GM18517 (cell line): ENCODE measurements around the gene CDC42EP2.
"Not testable (repeated sequence)": the region's sequence is repeated elsewhere in the genome, so short reads cannot be mapped to it uniquely, and the experiment has no call there.

Experiments used
- ATAC-seq: cut with Tn5 transposase; IDR thresholded peaks from one replicate; pipeline ENCODE4 v1.9.1; 2021; ENCODE audit warnings: mild to moderate bottlenecking, moderate library complexity; ENCODE audit not compliant: unreplicated experiment

Gene CDC42EP2

DNA sequence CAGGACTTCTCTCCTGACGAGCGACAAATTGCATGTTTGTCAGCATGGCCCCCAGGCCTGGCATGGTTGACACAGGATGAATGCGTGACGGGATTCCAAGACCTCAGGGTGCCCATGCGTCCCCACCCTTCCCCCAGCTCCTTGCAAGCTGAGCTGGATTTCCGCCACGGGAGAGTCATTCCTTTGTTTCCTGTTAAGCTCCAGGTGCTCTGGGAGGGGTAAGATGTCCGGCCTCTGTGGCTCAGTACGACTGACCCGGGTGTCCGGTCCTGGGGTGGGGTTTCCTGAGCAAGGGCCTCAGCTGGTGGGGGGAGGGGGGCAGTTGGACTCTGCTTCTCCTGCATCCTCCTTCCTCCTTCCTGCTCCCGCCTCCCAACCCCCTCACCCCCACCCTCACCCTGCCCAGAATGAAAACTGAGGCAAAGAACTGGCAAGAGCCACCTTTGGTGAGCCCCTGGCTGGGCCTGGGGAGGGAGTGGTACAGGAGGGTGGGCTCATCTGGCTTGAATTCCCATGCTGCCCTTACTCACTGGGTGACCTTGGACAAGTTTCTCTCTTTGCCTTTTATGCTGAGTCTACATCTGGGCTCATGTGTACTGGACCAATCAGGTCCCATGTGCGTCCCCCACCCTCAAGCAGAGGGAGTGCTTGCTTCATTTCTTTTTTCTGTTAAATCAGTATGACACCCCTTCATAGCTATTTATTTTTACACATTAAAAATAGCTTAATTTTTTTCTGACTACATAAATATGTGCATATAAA is 2.5 kb downstream of the CDC42EP2 start:
- no peak for ATAC-seq

GRCh38 chr11:65320386-65321075 is 5.9 kb downstream of the CDC42EP2 start:
- ATAC-seq, result no peak

- no peak for ATAC-seq
Observed at GRCh38 chr11:65321076-65321475, 6.4 kb downstream of the CDC42EP2 start.

GRCh38 chr11:65321828-65322485 is 7.3 kb downstream of the CDC42EP2 start:
- ATAC-seq, result no peak

- no peak for ATAC-seq
Observed at GRCh38 chr11:65323813-65324212, 9.1 kb downstream of the CDC42EP2 start.

DNA sequence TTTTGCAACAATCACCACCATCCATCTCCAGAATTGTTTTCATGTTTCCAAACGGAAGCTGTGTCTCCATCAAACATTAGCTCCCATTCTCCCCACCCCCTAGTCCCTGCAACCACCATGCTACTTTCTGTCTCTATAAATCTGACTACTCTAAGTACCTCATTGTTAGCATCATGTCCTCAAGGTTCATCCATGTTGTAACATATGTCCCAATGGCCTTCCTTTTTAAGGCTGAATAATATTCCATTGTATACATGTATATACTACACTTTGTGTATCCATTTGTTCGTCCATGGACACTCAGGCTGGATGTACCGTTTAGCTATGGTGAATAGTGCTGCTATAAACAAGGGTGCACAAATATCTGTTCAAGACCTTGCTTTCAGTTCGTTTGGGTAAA is 10.8 kb downstream of the CDC42EP2 start:
- ATAC-seq, result no peak

DNA sequence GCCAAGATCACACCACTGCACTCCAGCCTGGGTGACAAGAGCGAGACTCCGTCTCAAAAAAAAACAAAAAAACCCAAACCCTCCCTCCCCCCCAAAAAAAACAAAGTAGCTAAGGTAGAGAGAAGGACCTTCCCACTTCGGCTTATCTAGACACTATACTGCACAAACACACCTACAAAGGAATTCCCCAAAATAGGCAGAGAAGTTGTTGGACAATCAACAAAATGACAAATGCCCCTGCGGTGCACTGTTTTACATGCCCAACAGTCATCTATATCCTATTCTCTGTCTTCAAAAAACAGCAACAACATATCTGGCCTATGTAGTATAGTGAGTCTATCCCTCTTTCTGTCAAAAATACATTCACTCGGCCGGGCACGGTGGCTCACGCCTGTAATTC is 12.4 kb downstream of the CDC42EP2 start:
- ATAC-seq, result no peak

GRCh38 chr11:65329478-65329877 is 14.8 kb downstream of the CDC42EP2 start:
- ATAC-seq, result no peak

DNA sequence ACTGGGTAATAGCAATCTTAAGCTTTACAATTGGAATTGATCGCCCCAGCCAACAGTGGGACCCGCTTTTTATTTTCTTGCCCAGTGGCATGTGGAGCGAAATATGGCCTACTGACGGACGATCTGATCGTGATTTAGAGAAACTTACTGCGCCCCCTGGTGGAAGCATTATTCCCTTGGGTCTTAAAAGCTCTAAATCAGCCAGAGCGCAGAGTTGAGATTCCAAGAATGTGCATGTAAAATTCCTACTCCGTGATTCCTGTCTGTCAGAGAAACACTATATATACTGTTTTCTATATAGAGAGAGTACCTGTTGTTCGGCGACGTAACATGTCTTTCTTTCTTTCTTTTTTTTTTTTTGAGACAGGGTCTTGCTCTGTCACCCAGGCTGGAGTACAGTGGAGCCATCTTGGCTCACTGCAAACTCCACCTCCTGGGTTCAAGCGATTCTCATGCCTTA is 15.3 kb downstream of the CDC42EP2 start:
- no peak for ATAC-seq

- ATAC-seq, result no peak
Observed at GRCh38 chr11:65330544-65330943, 15.9 kb downstream of the CDC42EP2 start.

GRCh38 chr11:65332591-65332990 is 17.9 kb downstream of the CDC42EP2 start:
- ATAC-seq, result not testable (repeated sequence)

- no peak for ATAC-seq
Observed at GRCh38 chr11:65334696-65335295, 20.1 kb downstream of the CDC42EP2 start.

DNA sequence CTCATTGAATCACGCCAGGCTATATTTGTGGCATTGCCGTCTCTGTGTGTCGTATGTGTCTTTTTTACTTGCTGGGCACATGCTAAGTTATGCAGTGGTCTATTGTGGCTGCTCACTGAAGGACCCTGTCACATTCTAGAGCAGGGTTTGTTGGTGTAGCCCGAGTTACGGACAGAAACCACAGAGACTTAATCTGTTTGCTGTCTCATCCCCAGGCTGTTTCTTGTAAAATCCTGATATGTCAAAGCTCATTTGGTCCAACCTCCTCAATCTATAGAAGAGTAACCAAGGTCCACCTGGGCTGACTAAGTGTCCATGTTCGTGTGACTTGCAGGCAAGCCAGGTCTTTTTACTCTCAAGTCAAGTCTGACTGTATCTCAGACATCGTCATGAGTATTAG is 24.0 kb downstream of the CDC42EP2 start:
- ATAC-seq, result no peak

DNA sequence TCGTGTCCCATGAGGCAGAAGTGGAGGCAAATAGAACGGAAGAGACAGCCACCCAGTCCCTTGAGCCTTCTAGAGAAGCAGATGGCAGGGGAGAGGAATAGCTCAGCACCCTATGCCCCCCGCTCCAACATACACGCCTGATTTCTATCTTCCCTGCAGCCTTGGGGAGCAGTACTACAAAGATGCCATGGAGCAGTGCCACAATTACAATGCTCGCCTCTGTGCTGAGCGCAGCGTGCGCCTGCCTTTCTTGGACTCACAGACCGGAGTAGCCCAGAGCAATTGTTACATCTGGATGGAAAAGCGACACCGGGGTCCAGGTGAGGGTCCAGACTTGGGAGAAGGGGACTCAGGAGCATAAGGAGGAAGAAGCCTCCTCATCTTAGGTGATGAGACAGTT is 25.6 kb downstream of the CDC42EP2 start:
- ATAC-seq, result no peak

DNA sequence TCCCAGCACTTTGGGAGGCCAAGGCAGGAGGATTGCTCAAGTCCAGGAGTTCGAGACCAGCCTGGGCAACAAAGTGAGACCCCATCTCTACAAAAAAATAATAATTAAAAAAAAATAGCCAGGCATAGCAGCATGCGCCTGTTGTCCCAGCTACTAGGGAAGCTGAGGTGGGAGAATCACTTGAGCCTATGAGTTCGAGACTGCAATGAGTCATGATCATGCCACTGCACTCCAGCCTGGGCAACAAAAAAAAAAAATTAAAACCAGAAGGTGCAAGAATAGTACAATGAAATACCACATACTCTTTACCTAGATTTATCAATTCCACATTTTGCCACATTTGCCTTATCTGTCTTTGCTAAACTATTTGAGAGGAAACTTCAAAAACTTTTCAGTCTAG is 27.2 kb downstream of the CDC42EP2 start:
- ATAC-seq, result no peak

GRCh38 chr11:65351511-65351910 is 36.8 kb downstream of the CDC42EP2 start:
- ATAC-seq, result no peak

DNA sequence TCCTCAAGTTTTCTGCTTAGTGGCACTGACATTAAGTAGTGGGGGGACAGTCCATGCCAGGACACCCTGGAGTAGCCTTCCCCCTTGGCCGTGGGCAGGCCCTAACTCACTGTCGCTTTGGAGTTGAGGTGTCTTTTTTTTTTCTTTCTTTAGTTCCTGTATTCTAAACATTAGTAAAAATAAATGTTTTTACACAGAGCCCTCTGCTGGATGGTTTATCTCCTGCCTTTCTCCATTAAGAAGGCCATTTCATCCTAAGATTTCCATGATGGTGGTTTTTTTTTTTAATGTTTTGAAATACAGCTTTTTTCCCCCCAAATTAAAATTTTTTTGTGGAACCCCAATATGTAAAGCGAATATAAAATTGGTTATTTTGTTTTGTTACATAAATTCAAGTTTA is 38.1 kb downstream of the CDC42EP2 start:
- no peak for ATAC-seq

GRCh38 chr11:65353376-65353775 is 38.7 kb downstream of the CDC42EP2 start:
- ATAC-seq, result no peak

GRCh38 chr11:65353900-65354264 is 39.2 kb downstream of the CDC42EP2 start:
- no peak for ATAC-seq

DNA sequence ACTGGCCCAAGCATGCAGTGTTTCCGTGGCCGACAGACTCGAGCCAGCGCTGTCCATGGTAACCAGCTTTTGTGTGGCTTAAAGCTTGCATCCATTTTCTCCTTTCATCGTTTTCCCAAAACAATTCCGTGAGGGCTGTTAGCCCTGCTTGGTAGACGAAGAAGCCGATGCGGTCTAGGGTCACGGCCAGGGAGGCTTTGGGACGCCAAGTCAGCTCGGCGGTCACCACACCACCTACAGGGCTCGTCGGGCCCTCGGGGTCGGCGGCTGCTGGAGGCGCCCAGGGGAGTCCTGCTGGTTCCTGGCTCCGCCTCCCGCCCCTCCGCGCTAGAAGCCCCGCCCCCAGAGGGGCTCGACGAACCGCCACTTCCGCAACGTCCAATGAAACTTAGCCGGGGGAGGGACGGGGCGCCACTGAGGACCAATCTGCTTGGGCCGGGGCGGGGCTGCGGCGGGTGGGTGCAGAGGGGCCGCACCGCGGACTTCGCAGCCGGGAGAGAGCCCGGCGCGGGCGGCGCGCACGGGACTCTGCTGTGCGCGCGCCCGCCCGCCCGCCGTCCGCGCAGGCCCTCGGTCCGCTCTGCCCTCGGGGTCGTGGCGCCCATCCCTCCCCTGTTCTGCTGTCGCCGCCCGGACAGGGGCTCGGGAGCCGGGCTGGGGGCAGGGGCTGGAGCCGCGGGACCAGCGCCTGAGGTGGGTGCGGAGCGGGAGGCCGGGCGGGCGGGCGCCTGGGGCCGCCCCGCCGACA is 39.8 kb downstream of the CDC42EP2 start, which contains the start of gene TIGD3:
TSS of gene TIGD3 (plus strand) at position 487 of the 748 bp plus-strand sequence. CDS start 1,058 bp downstream, outside the sequence.
- no peak for ATAC-seq
